WI38 (cell line): Measurements from ENCODE around the gene MARCO.

Experiments used
- H3K4me3 ChIP-seq: 2 replicates; pipeline ENCODE4 v1.5.1; 2011; ENCODE audit warnings: low read depth, mild to moderate bottlenecking, control low read depth, low read length
- TF ChIP-seq, protein P1 (sequence below): IDR thresholded peaks from 2 replicates; pipeline ENCODE4 v1.5.1; 2012; ENCODE audit warnings: low read depth, mild to moderate bottlenecking, control low read depth, low read length

The MARCO gene

DNA sequence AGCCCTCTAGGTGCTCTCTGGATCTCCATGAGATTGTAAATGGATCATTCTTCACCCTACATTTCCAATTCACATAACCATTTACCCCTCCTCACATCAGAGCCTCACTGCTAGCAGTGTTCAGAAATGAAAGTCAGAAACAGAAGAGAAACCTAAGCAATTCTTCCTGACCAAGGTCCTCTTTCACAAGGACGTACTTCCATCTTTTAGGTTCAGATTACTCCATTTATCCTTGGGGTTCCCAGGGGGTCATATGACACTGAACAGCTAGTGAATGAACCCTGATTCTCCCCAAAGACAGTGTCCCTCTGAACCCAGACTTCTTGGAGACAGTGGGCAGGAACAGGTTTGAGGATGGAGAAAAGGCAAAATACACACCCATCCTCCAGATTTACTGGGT lies 12.9 kb upstream of the MARCO start:
- no peak overlapping the region for H3K4me3 ChIP-seq
- TF ChIP-seq, protein P1, sequence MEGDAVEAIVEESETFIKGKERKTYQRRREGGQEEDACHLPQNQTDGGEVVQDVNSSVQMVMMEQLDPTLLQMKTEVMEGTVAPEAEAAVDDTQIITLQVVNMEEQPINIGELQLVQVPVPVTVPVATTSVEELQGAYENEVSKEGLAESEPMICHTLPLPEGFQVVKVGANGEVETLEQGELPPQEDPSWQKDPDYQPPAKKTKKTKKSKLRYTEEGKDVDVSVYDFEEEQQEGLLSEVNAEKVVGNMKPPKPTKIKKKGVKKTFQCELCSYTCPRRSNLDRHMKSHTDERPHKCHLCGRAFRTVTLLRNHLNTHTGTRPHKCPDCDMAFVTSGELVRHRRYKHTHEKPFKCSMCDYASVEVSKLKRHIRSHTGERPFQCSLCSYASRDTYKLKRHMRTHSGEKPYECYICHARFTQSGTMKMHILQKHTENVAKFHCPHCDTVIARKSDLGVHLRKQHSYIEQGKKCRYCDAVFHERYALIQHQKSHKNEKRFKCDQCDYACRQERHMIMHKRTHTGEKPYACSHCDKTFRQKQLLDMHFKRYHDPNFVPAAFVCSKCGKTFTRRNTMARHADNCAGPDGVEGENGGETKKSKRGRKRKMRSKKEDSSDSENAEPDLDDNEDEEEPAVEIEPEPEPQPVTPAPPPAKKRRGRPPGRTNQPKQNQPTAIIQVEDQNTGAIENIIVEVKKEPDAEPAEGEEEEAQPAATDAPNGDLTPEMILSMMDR: no peak

DNA sequence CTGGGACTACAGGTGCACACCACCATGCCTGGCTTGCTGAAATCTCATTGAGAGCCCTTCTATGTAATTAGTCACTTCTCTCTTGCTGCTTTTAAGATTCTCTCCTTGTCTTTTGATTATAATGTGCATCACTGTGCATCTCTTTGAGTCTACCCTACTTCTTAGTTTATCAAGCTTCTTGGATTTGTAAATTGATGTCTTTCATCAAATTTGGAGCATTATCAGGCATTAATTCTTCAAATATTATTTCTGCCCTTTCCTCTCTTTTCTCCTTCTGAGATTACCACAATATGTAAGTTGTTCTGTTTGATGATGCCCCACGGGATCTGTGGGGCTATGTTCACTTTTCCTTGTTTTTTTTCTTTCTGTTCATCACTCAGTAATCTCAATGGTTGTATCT lies 9.0 kb upstream of the MARCO start:
- TF ChIP-seq, protein P1: no peak
- no peak overlapping the region for H3K4me3 ChIP-seq

DNA sequence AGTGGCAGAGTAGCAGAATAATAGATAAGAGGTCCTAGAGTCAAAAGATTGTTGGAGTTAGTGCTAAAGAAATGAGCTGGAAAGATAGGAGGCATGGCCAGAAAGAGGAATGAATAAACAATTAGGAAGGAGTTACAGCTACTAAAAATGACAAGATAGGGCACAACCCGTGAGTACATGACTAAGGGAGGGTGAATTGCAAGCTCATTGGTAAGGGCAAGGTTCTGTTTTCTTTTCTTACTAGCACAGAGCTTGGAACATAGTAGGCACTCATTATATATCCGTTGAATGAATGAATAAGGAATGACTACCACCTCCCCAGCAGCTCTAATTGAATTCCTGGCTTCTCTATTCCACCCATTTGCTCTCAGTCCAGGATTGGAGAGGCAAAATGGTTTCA lies 5.7 kb upstream of the MARCO start:
- H3K4me3 ChIP-seq: no peak overlapping the region
- TF ChIP-seq, protein P1: no peak

DNA sequence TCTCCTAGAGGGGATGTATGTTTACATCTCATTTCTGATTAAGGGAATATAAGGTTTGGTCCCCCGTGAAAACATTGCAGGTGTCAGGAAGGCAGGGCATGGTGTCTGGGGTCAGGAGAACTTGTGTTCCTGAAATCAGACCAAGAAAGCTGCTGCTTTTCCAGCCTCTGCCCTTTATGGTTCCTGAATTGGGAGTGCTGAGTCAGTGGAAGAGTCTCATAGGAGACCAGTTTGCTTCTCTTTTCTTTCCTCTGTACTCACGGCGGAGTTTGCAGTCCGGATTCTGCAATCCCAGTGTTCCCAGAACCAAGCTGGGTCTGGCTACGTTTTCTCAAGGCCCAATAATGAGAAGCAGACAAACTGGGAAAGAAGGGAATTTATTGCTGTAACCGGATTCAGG lies 5.1 kb upstream of the MARCO start:
- TF ChIP-seq, protein P1: no peak
- H3K4me3 ChIP-seq: no peak overlapping the region

DNA sequence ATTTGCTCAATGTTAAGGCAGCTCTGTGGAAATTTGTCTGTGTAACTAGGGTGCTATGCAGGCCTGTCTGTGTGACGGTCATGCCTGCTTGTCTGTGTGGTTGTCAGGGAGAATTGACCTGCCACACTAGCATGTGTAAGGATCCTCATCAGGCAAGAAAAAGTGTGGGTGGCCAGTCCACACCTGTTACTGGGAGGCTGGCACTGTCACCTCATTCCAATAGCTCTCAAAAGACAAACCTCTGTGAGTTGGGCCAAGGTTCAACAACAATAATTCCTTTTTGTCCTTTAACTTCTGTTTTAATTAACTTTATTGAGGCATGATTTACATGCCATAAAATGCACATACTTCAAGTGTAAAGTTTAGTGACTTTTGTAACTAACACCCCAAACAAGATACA lies 4.2 kb upstream of the MARCO start:
- no peak overlapping the region for H3K4me3 ChIP-seq
- TF ChIP-seq, protein P1: no peak

DNA sequence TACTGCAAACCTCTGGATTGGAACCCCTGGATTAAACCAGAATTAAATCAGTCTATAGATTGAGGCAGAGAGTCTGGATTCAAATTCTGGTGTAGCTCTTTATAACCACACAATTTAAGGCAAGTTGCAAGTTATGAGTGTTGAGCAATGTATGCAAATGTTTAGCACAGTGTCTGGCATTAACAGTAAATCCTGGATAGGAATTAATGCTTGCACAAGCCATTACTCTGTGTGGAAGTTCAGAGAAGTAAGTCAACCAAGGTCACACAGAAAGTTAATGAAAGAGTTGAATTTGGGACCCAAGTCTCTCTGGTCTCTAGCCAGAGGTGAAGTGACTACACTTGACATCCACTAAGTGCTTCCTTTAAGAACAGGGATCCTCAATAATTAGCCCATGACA lies 2.0 kb upstream of the MARCO start:
- TF ChIP-seq, protein P1: no peak
- no peak overlapping the region for H3K4me3 ChIP-seq

DNA sequence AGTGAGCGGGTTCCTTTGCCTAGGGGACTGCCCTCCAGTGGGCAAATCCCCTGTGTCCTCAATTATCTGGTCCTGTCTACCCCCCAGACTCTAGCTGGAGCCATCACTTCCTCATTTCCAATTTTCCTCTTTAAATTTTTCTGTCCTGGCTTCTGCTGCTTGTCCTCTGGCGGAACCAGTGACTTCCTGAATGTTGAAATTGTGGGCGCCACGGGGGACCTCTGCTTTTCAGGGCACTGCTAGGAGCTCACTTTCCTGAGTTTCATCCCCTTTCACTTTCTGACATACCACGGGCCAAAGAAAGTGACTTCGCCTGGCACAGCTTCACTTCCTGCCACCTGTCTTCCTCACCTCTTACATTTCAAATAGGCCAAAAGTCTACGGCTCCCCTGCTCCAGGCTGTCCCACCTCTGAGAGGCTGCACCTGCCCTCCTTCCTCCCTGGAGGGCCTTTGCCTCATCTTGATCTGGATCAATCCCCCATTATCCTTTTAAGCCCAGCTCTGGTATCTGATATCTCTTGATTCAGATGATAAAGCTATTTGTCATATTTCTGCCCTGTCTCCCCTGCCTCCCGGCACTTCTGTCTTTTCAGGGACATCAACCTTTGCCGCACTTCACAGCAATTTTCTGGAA lies 1.4 kb upstream of the MARCO start:
- TF ChIP-seq, protein P1: no peak
- H3K4me3 ChIP-seq: no peak overlapping the region
